Gastrocnemius medialis (tissue), 4 donors: ENCODE measurements around the gene GRID2.

Experiments used
- POLR2A ChIP-seq, 2 donors: fragments of 450-650 bp; IDR thresholded peaks; one replicate each; pipeline ENCODE4 v1.6.1; 2017; ENCODE audit warnings: antibody characterized with exemption in 2 of 2, mild to moderate bottlenecking in 2 of 2, moderate library complexity in 2 of 2
- TF ChIP-seq, protein P1 (sequence below), 5 experiments: fragments of 450-650 bp in 3 of 5; fragments of 200-600 bp in 2 of 5; sonication (generic) in 2 of 5; IDR thresholded peaks in 4 of 5; conservative IDR thresholded peaks in 1 of 5; 1 replicate in 4 of 5; 2 replicates in 1 of 5; pipeline ENCODE4 v1.5.1; 2016 to 2019; ENCODE audit warnings: antibody characterized with exemption in 5 of 5, mild to moderate bottlenecking in 3 of 5, moderate library complexity in 3 of 5

DNA sequence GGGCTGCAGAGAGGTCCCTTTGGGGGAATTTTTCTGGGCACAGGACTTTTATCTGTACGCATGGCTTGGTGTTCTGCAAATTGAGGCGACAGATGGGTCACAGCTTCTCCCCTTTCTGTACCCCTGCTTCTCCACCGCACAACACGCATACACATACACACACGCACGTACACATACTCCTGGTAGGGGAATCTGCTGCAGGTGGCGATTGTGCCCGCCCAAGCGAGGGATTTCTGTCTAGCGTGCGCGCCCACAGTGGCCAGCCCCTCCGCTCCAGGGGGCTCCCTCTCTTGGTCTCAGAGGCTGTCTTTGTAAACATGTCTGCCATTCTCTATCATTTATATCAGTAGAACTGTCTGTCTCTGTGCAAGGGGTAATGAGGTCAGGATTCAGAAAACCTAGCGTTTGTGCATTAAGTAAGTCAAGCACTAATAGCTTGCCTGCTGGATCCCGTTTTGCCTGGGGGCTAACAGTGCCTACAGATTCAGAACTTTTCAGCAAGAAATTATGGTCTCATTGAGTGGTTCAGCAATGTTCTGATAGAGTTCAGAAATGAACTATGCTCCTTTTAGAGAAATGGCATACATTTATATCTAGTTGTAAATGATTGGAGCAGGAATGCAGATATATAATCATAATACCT, 2.2 kb downstream of the GRID2 start:
- TF ChIP-seq, protein P1, sequence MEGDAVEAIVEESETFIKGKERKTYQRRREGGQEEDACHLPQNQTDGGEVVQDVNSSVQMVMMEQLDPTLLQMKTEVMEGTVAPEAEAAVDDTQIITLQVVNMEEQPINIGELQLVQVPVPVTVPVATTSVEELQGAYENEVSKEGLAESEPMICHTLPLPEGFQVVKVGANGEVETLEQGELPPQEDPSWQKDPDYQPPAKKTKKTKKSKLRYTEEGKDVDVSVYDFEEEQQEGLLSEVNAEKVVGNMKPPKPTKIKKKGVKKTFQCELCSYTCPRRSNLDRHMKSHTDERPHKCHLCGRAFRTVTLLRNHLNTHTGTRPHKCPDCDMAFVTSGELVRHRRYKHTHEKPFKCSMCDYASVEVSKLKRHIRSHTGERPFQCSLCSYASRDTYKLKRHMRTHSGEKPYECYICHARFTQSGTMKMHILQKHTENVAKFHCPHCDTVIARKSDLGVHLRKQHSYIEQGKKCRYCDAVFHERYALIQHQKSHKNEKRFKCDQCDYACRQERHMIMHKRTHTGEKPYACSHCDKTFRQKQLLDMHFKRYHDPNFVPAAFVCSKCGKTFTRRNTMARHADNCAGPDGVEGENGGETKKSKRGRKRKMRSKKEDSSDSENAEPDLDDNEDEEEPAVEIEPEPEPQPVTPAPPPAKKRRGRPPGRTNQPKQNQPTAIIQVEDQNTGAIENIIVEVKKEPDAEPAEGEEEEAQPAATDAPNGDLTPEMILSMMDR (IDR thresholded peaks at IDR 0.05 in 4 of 5, conservative IDR thresholded peaks at IDR 0.05 in 1 of 5), result no peak
- TF ChIP-seq POLR2A (IDR thresholded peaks at IDR 0.05), result no peak
